Vagina (tissue), 2 donors: ENCODE measurements around the gene ABTB2.

Experiments
- CTCF ChIP-seq, 3 experiments: fragments of 450-650 bp in 2 of 3; fragments of 200-600 bp in 1 of 3; sonication (generic) in 1 of 3; IDR thresholded peaks; one replicate each; pipeline ENCODE4 v1.5.1; 2017 to 2019; ENCODE audit warnings: antibody characterized with exemption in 3 of 3, mild to moderate bottlenecking in 2 of 3, moderate library complexity in 2 of 3
- POLR2A ChIP-seq, 2 donors: fragments of 450-650 bp; IDR thresholded peaks; one replicate each; pipeline ENCODE4 v1.6.1; 2017; ENCODE audit warnings: antibody characterized with exemption in 2 of 2, mild to moderate bottlenecking in 2 of 2, moderate library complexity in 2 of 2

DNA sequence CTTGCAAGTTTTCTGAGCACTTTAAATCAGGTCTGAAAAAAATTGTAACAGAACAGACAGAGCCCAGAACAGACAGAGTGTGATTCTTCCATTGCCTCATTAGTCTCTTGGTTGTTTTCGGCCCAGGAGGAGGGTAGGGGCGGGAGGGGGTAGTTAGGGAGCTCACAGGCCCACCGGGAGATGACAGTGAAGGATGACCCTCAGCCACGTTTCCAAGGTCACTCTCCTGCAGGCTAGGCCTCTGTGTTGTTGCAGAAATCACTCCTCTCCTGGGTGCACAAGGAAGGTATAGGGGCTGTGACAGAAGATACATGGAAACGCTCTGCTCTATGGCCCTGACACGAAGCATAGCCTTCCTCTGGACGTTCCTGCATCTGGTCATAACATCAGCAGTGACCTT is 69.3 kb downstream of the ABTB2 start:
- TF ChIP-seq POLR2A (IDR thresholded peaks at IDR 0.05) (no peak), CTCF (IDR thresholded peaks at IDR 0.05) (no peak)
